Ovary (tissue), 9 donors: Measurements from ENCODE around the gene ADCY10. TPM values are rescaled to one million over a fixed set of nuclear protein-coding genes. Genes with fewer than 3 reads are reported as not detected.
A peak's percentile ranks its signal among the peaks of the same experiment; 100 is the strongest.

ENCODE experiments used
- DNase-seq, 5 donors: peaks; one replicate each; pipeline ENCODE4 v3.0.0-alpha.2; 2019 to 2020
- H3K27ac ChIP-seq, 2 donors: fragments of 200-600 bp; one replicate each; pipeline versions ENCODE4 v1.5.1 to v1.8.0; 2019 to 2022
- H3K27me3 ChIP-seq: fragments of 200-600 bp; one replicate; pipeline ENCODE4 v1.8.0; 2022
- H3K36me3 ChIP-seq: fragments of 200-600 bp; sonication (generic); one replicate; pipeline ENCODE4 v1.5.1; 2019
- H3K4me1 ChIP-seq: one replicate; pipeline ENCODE4 v1.8.1; 2013; ENCODE audit warnings: mild to moderate bottlenecking, moderate library complexity; ENCODE audit not compliant: insufficient read depth
- H3K4me3 ChIP-seq: fragments of 200-600 bp; sonication (generic); one replicate; pipeline ENCODE4 v1.5.1; 2017
- H3K9me3 ChIP-seq, 2 donors: fragments of 200-600 bp in 1 of 2; sonication (generic) in 1 of 2; one replicate each; pipeline versions ENCODE4 v1.5.1 to v1.8.1; 2013 to 2019; ENCODE audit warnings: mild to moderate bottlenecking in 1 of 2, moderate library complexity in 1 of 2
- EP300 ChIP-seq: sonication (generic); formaldehyde crosslinking; IDR thresholded peaks from one replicate; pipeline ENCODE4 v1.6.1; 2017; ENCODE audit warnings: antibody characterized with exemption
- POLR2A ChIP-seq: fragments of 450-650 bp; IDR thresholded peaks from one replicate; pipeline ENCODE4 v1.6.1; 2017; ENCODE audit warnings: antibody characterized with exemption, mild to moderate bottlenecking, moderate library complexity
- WGBS, 3 donors: extraction: QIAGEN DNeasy Blood & Tissue Kit in 1 of 3; methylation state at CpG; one replicate each; pipeline versions ENCODE4 v1.1.5 to v1.1.7; 2013 to 2017; 5-methylcytosine and 5-hydroxymethylcytosine counted together
- intact Hi-C, 4 donors: fragments of 100-400 bp; cut with DNase I; formaldehyde crosslinking; loops; one replicate each; pipeline versions ENCODE4 v1.11.0 to v1.15.1; 2022 to 2023
- polyA plus RNA-seq, 2 donors: library from polyadenylated mRNA; stranded (reverse); fragments of 200-250 nt in 1 of 2; fragments of 350-450 nt in 1 of 2; fragmentation: Illumina TruSeq in 1 of 2; extraction: RNeasy Lipid Tissue Mini Kit (QIAGEN cat#74804) in 1 of 2; gene quantifications; one replicate each; pipeline ENCODE4 v1.2.3, GENCODE V29; 2013 to 2014
- total RNA-seq, 7 donors: library from RNA; depleted of rRNA in 2 of 7; stranded (reverse); fragments of >200 nt in 2 of 7; fragmentation: NEBNext Ultra II Directional in 3 of 7; extraction: Animal tissue kit (Norgen Biotek cat#: 25700) in 3 of 7; gene quantifications; one replicate each; pipeline versions ENCODE4 v1.1.0 to v1.2.4, GENCODE V29; 2016 to 2023
- TF ChIP-seq, protein P1 (sequence below), 3 donors: fragments of 450-650 bp in 2 of 3; fragments of 200-600 bp in 1 of 3; IDR thresholded peaks; one replicate each; pipeline versions ENCODE4 v1.5.1 to v1.8.0; 2016 to 2022; ENCODE audit warnings: antibody characterized with exemption in 3 of 3, mild to moderate bottlenecking in 1 of 3
- donor health status: DM: no; HTN: no; CAD: no; lungs with moderate emphysema.
- donor health status: DM: no; HTN: no; CAD: no.
- donor health status: Bipolar disorder and iron deficiency.
- donor health status: DM: yes; HTN: yes; CAD: no.
- donor health status: DM: no; HTN: no; CAD: no.
- donor health status: DM: yes; HTN: yes; CAD: no.

The ADCY10 gene
- total and polyA plus RNA-seq, 9 donors: 0.05 to 0.23 (median 0.08) TPM; not detected in 3

GRCh38 chr1:167938080-167938636, 24.2 kb upstream of the ADCY10 start:
- intact Hi-C loops: loop anchor here in 2 of 4 donors (5.0 kb wide), 2 partner anchors 221 to 226 kb away; no protein-coding TSS in a partner anchor
- Histone ChIP-seq H3K4me3 (peak overlapping the region; percentile 97), H3K36me3 (no peaks in the 10 kb centered on the region), H3K4me1 (peaks cover 2% of the 10 kb centered on the region), H3K27ac (peak overlapping the region in 1 of 2 donors; percentile 86), H3K27me3 (no peaks in the 10 kb centered on the region), H3K9me3 (no peaks in the 10 kb centered on the region)
- no peak for TF ChIP-seq POLR2A
- no peak for TF ChIP-seq EP300
- TF ChIP-seq, protein P1, sequence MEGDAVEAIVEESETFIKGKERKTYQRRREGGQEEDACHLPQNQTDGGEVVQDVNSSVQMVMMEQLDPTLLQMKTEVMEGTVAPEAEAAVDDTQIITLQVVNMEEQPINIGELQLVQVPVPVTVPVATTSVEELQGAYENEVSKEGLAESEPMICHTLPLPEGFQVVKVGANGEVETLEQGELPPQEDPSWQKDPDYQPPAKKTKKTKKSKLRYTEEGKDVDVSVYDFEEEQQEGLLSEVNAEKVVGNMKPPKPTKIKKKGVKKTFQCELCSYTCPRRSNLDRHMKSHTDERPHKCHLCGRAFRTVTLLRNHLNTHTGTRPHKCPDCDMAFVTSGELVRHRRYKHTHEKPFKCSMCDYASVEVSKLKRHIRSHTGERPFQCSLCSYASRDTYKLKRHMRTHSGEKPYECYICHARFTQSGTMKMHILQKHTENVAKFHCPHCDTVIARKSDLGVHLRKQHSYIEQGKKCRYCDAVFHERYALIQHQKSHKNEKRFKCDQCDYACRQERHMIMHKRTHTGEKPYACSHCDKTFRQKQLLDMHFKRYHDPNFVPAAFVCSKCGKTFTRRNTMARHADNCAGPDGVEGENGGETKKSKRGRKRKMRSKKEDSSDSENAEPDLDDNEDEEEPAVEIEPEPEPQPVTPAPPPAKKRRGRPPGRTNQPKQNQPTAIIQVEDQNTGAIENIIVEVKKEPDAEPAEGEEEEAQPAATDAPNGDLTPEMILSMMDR (IDR thresholded peaks at IDR 0.05): no peak
- WGBS, 3 donors: 16 to 20% (median 16%) methylated on average over 5 of the region's 5 CpGs
- DNase-seq: no peak

DNA sequence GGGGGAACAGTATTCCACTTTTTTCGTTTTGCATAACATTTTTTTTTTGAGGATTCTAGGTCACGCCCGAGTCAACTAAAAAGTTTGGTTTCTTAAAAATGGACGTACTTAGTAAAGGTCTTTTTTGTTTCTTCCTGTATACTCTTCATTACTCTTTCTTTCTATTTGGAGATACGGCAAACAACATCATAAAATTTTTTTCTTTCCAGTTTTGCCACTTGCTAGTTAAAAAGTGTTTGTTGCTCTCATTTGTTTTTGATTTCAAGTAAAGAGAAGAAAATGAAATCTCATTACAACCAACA, 23.7 kb upstream of the ADCY10 start:
- Histone ChIP-seq H3K36me3 (no peaks in the 10 kb centered on the region), H3K27ac (peak overlapping the region; percentile 86 to 94), H3K9me3 (no peaks in the 10 kb centered on the region), H3K4me1 (peaks cover 2% of the 10 kb centered on the region), H3K4me3 (peak overlapping the region; percentile 97), H3K27me3 (no peaks in the 10 kb centered on the region)
- WGBS, 3 donors: 0 to 1% (median 0%) methylated on average over 5 of the region's 5 CpGs
- intact Hi-C loops: loop anchor here in 2 of 4 donors (5.0 kb wide), 2 partner anchors 220 to 225 kb away; no protein-coding TSS in a partner anchor
- TF ChIP-seq, protein P1 (IDR thresholded peaks at IDR 0.05): no peak
- no peak for TF ChIP-seq POLR2A
- no peak for TF ChIP-seq EP300
- DNase-seq: no peak

- Histone ChIP-seq H3K4me1 (peaks cover 2% of the 10 kb centered on the region), H3K4me3 (peak within 1 kb of the TSS; percentile 97), H3K36me3 (no peaks in the 10 kb centered on the region), H3K27me3 (no peaks in the 10 kb centered on the region), H3K9me3 (no peaks in the 10 kb centered on the region), H3K27ac (peak within 1 kb of the TSS; percentile 86 to 94)
- TF ChIP-seq POLR2A (peak; percentile 39), EP300 (no peak)
- peak; percentile 82 to 86 (median 83) for DNase-seq
- 0 to 1% (median 0%) methylated on average over 41 to 51 of the region's 51 CpGs for WGBS, 3 donors
- intact Hi-C loops: loop anchor here in 2 of 4 donors (5.0 kb wide), 2 partner anchors 220 to 225 kb away; no protein-coding TSS in a partner anchor
These were observed 23.2 kb upstream of the ADCY10 start, which contains the start of gene MPC2 for GRCh38 chr1:167936930-167937708. MPC2 (minus strand) TSS chr1:167937072; CDS start chr1:167935841, 1,231 bp downstream.

- WGBS, 3 donors: 0% methylated on average over 36 to 58 of the region's 58 CpGs
- peak; percentile 97 to 99 (median 98) for DNase-seq
- intact Hi-C loops: loop anchor here in 2 of 4 donors (5.0 kb wide), 2 partner anchors 219 to 224 kb away; no protein-coding TSS in a partner anchor
- TF ChIP-seq, protein P1 (IDR thresholded peaks at IDR 0.05): no peak
- TF ChIP-seq EP300 (no peak), POLR2A (peak; percentile 94)
- H3K27ac ChIP-seq: peak within 1 kb of the TSS; percentile 86 to 94
- no peaks in the 10 kb centered on the region for H3K27me3 ChIP-seq
- H3K4me3 ChIP-seq: peak within 1 kb of the TSS; percentile 97
- H3K9me3 ChIP-seq: no peaks in the 10 kb centered on the region
- peaks cover 2% of the 10 kb centered on the region for H3K4me1 ChIP-seq
- H3K36me3 ChIP-seq: no peaks in the 10 kb centered on the region
These were observed 22.4 kb upstream of the ADCY10 start, which contains the start of gene DCAF6 for GRCh38 chr1:167936068-167936929. DCAF6 (plus strand) TSS chr1:167936683; CDS start chr1:167936912, 229 bp downstream.
